GM13977 (cell line): Measurements from ENCODE around the gene CD14.
"Not testable (repeated sequence)": the region's sequence is repeated elsewhere in the genome, so short reads cannot be mapped to it uniquely, and the experiment has no call there.

Experiments used
- DNase-seq: peaks from one replicate; pipeline ENCODE4 v3.0.0; 2012; ENCODE audit warnings: low spot score
- in situ Hi-C: fragments of 300-500 bp; cut with MboI; formaldehyde crosslinking; loops from one replicate; pipeline ENCODE4 v1.12.0; 2022; ENCODE audit warnings: low sequenced_read_pairs, low pct_unique_long_range_greater_than_20kb, mixed read lengths, inconsistent platforms; ENCODE audit not compliant: unreplicated experiment
- TF ChIP-seq, protein P1 (sequence below): IDR thresholded peaks from 2 replicates; pipeline ENCODE4 v1.5.1; 2012; ENCODE audit warnings: mild to moderate bottlenecking, control low read depth; ENCODE audit not compliant: insufficient read depth; ENCODE audit errors: extremely low read depth, missing control alignments

CD14 gene

DNA sequence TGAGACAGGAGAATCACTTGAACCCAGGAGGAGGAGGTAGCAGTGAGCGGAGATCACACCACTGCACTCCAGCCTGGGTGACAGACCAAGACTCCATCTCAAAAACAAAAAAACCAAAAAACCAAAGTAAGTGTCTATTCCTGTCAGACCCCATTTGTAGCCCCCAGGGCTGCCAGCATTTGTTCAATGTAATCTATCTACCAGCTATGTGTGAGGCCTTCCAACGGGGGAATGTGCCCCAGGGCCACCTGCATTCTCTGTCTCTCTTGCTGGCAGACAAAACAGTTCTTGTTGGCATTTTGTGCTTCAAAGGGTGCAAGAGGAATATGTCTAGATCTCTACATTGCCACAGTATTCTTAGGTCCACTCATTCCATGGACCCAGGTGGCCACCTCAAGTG, 34.1 kb downstream of the CD14 start:
- in situ Hi-C loops = no loop called here
- TF ChIP-seq, protein P1, sequence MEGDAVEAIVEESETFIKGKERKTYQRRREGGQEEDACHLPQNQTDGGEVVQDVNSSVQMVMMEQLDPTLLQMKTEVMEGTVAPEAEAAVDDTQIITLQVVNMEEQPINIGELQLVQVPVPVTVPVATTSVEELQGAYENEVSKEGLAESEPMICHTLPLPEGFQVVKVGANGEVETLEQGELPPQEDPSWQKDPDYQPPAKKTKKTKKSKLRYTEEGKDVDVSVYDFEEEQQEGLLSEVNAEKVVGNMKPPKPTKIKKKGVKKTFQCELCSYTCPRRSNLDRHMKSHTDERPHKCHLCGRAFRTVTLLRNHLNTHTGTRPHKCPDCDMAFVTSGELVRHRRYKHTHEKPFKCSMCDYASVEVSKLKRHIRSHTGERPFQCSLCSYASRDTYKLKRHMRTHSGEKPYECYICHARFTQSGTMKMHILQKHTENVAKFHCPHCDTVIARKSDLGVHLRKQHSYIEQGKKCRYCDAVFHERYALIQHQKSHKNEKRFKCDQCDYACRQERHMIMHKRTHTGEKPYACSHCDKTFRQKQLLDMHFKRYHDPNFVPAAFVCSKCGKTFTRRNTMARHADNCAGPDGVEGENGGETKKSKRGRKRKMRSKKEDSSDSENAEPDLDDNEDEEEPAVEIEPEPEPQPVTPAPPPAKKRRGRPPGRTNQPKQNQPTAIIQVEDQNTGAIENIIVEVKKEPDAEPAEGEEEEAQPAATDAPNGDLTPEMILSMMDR = no peak
- no peak for DNase-seq

DNA sequence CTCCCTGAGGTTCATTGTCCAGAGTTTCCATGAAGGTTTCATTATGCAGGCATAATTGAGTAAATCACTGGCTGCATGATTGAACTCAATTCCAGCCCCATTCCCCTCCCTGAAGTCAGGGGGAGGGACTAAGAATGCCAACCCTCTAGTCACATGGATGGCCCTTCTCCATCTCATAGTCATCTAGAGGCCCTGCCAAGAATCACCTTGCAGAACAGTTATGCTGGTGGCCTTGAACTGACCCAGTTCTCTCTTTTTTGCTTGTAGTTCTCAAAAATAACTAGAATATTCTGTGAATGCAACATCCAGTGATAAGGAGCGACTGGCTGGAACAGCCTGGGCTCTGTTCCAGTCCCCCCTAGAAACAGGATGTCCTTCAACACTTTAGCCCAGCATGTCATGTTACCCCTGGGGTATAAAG, 36.6 kb downstream of the CD14 start:
- TF ChIP-seq, protein P1 = no peak
- DNase-seq = no peak
- in situ Hi-C loops = no loop called here

DNA sequence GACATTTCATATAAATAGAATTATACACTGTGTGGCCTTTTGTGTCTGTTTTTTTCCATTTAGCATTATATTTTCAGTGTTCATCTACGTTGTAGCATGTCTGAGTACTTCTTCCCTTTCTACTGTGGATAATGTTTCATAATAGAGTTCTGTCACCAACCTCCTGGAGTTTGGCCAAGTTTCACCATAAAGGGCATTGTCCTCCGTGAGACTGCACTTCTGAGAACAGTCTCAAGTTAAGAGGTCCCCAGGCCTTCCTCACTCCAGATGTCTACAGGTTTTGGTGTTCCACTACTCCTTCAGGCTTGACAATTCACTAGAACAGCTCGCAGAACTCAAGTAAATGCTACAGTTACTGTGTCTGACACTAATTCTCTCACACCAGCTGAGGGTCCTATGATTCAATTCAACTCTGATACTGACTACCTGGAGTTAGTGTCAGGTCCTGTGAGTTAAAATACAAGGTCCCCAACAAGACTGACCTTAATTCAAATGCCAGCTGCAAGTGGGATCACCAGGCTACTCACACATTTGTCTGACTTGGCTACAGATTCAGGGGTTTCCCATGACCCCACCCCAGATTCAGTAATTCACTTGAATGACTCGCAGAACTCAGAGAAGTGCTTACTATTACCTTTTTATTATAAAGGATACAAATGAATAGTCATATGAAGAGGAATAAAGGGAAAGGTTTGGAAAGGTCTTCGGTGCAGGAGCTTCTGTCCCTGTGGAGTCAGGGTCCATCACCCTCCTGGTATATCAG, 37.3 kb downstream of the CD14 start:
- in situ Hi-C loops = no loop called here
- no peak for DNase-seq
- TF ChIP-seq, protein P1 = no peak

DNA sequence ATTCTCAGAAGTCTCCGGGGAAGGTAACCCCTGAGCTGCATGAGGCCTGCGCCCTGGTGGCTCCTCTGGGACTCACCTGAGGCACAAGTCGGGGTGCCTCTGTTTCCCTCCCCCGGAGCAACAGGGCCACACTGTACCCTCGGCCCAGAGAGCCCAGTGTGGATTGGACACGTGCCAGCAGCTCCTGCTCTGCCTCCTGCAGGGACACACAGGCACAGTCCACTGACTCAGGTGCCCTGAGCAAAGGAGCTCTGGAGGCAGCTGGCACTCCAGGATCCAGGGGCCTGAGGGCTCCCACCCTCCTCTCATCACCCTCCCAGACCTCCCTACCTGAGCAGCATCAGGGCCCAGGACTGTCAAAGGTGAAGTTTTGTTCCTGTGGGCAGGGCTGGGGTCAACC, 38.8 kb downstream of the CD14 start:
- DNase-seq = no peak
- TF ChIP-seq, protein P1 = no peak
- in situ Hi-C loops = no loop called here

DNA sequence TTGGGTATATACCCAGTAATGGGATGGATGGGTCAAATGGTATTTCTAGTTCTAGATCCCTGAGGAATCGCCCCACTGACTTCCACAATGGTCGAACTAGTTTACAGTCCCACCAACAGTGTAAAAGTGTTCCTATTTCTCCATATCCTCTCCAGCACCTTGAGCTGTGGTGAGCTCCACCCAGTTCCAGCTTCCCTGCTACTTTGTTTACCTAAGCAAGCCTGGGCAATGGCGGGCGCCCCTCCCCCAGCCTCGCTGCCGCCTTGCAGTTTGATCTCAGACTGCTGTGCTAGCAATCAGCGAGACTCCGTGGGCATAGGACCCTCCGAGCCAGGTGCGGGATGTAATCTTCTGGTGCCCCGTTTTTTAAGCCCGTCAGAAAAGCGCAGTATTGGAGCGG, 39.9 kb downstream of the CD14 start:
- in situ Hi-C loops, DNase-seq: not testable (repeated sequence)

DNA sequence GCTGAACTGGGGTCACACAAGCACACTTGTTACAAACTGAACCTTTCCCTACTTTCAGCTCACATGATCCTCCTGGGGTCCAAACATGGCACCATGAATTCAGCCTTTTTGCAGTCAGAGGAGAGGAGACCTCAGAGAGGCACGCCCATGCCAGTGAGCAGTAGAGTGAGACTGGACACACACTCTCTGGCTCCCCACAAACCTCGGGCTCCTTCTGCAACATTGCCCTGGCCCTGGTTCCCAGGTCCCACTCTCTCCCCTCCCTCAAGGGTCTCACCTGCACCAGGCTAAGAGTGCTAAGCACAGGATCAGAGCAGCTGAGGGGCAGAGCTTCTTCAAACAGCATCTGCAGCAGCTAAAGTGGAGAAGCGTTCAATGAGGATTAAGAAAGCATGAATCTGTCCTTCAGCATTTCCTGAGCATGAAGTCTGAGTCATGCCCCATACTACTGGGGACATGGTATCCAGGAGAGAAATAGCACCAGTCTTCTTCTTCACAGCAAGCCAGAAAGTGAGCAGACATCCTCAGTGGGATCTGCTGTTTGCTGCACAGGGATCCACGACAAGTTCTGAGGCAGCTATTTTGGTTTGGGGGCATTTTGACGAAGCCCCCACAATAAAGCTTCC, 41.1 kb downstream of the CD14 start:
- DNase-seq = no peak
- TF ChIP-seq, protein P1 = no peak
- in situ Hi-C loops = no loop called here

DNA sequence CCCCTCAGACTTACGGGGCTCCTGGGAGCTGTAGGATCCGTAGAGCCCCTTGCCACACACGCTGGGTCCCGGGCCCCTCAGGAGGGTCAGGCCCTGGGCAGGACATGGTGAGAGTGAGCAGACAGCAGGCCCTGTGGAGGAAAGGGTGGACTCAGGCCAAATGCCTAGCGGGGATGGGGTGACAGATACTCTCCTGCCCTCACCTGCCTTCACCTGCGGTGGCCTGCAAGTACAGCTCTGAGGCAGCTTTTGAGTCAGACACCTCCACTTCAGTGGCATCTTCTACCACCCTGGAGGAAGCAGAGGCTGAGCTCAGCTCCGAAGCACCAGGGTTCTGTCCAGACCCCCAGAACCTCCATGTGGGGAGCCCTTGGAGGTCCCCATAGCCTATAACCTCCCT, 42.1 kb downstream of the CD14 start:
- TF ChIP-seq, protein P1 = no peak

More for the DNA sequence above, 42.1 kb downstream of the CD14 start:
- in situ Hi-C loops = no loop called here
- no peak for DNase-seq
